ENCODE measurements around the gene VPS13D. TPM values are rescaled to one million over a fixed set of nuclear protein-coding genes. Genes with fewer than 3 reads are reported as not detected.

Gene VPS13D
- total and polyA plus RNA-seq, 10 of the 15 experiments (the other 5 are each of a cell fraction or from before 2014, with no cell fraction given) = 1.4 to 16.9 (median 8.5) TPM

- in situ Hi-C loops (cut with MboI) = no loop called here
Observed at GRCh38 chr1:12502336-12503109, 272.7 kb downstream of the VPS13D start.

More at GRCh38 chr1:12502336-12503109, 272.7 kb downstream of the VPS13D start:
- RAD21 ChIA-PET (ENCODE audit: unreplicated experiment) = no interaction called here
- Histone ChIP-seq H3K27ac (ENCODE audit: control insufficient read depth, insufficient read depth) (no peak overlapping the region), H3K27me3 (replicated peaks in 1 of 2; ENCODE audit: control insufficient read depth in 2 of 2, insufficient read depth in 2 of 2, low read length in 1 of 2) (no peaks in the 10 kb centered on the region), H4K20me1 (ENCODE audit: control insufficient read depth, insufficient read depth) (no peaks in the 10 kb centered on the region), H3K79me2 (ENCODE audit: control insufficient read depth, insufficient read depth, low read length) (no peaks in the 10 kb centered on the region), H3K4me2 (ENCODE audit: control insufficient read depth, insufficient read depth) (no peak overlapping the region), H3K9ac (ENCODE audit: control insufficient read depth, insufficient read depth, low read length) (no peak overlapping the region), H3K4me3 (no peak overlapping the region), H3K4me1 (ENCODE audit: control insufficient read depth, insufficient read depth, low read length) (no peaks in the 10 kb centered on the region), H2AFZ (ENCODE audit: control insufficient read depth, low read depth, low read length) (no peak overlapping the region), H3K36me3 (ENCODE audit: control insufficient read depth in 2 of 2, insufficient read depth in 2 of 2, low read length in 1 of 2) (peaks cover 3 to 7% of the 10 kb centered on the region in 2 experiments; a peak in 3 of 4 replicates), H3K9me3 (replicated peaks; ENCODE audit: control insufficient read depth, insufficient read depth, low read length) (no peaks in the 10 kb centered on the region)
- no peak for DNase-seq (ENCODE audit: low read depth, low spot score)
- intact Hi-C loops (cut with micrococcal nuclease; ENCODE audit: unreplicated experiment) = no loop called here
- no peak for ATAC-seq
- CTCF ChIA-PET = interaction anchor here (0.6 kb wide), 1 partner anchor 8 kb away, joined by 4 read pairs; no protein-coding TSS in a partner anchor
- WGBS (ENCODE audit: insufficient coverage, insufficient replicate concordance, low lambda C conversion rate, missing lambda C conversion rate) = 65% methylated on average over 10 of the region's 11 CpGs
- TF ChIP-seq RUNX3 (IDR thresholded peaks at IDR 0.05; ENCODE audit: low read length) = no peak
- TF ChIP-seq, protein P1, sequence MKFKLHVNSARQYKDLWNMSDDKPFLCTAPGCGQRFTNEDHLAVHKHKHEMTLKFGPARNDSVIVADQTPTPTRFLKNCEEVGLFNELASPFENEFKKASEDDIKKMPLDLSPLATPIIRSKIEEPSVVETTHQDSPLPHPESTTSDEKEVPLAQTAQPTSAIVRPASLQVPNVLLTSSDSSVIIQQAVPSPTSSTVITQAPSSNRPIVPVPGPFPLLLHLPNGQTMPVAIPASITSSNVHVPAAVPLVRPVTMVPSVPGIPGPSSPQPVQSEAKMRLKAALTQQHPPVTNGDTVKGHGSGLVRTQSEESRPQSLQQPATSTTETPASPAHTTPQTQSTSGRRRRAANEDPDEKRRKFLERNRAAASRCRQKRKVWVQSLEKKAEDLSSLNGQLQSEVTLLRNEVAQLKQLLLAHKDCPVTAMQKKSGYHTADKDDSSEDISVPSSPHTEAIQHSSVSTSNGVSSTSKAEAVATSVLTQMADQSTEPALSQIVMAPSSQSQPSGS (IDR thresholded peaks at IDR 0.05; ENCODE audit: low read length) = no peak
- TF ChIP-seq, protein P2, sequence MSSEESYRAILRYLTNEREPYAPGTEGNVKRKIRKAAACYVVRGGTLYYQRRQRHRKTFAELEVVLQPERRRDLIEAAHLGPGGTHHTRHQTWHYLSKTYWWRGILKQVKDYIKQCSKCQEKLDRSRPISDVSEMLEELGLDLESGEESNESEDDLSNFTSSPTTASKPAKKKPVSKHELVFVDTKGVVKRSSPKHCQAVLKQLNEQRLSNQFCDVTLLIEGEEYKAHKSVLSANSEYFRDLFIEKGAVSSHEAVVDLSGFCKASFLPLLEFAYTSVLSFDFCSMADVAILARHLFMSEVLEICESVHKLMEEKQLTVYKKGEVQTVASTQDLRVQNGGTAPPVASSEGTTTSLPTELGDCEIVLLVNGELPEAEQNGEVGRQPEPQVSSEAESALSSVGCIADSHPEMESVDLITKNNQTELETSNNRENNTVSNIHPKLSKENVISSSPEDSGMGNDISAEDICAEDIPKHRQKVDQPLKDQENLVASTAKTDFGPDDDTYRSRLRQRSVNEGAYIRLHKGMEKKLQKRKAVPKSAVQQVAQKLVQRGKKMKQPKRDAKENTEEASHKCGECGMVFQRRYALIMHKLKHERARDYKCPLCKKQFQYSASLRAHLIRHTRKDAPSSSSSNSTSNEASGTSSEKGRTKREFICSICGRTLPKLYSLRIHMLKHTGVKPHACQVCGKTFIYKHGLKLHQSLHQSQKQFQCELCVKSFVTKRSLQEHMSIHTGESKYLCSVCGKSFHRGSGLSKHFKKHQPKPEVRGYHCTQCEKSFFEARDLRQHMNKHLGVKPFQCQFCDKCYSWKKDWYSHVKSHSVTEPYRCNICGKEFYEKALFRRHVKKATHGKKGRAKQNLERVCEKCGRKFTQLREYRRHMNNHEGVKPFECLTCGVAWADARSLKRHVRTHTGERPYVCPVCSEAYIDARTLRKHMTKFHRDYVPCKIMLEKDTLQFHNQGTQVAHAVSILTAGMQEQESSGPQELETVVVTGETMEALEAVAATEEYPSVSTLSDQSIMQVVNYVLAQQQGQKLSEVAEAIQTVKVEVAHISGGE (CRISPR knock-in tag; IDR thresholded peaks at IDR 0.05) = no peak
- POLR2A ChIA-PET = no interaction called here
- no TSS peak for BruUV-seq (replicated peaks)
- FAIRE-seq = no peak
- SMC1A ChIA-PET (ENCODE audit: uncharacterized antibody, unreplicated experiment) = no interaction called here
